Kidney epithelial cell (primary cell): ENCODE results near the gene EIF3L. TPM values are rescaled to one million over a fixed set of nuclear protein-coding genes. Genes with fewer than 3 reads are reported as not detected.

Experiments used
- DNase-seq: peaks from one replicate; pipeline ENCODE4 v3.0.0-alpha.2; 2010; ENCODE audit warnings: low read depth
- H3K27me3 ChIP-seq: 2 replicates; pipeline ENCODE4 v1.6.0; 2011; ENCODE audit warnings: low read length; ENCODE audit not compliant: control insufficient read depth, insufficient read depth
- H3K36me3 ChIP-seq: 2 replicates; pipeline ENCODE4 v1.5.1; 2011; ENCODE audit warnings: low read length; ENCODE audit not compliant: control insufficient read depth, insufficient read depth
- H3K4me3 ChIP-seq: 2 replicates; pipeline ENCODE4 v1.5.1; 2011; ENCODE audit warnings: low read depth, mild to moderate bottlenecking, control low read depth, low read length
- CTCF ChIP-seq: IDR thresholded peaks from 2 replicates; pipeline ENCODE4 v1.5.1; 2011; ENCODE audit warnings: mild to moderate bottlenecking, moderate library complexity, low read length, control low read depth, inconsistent platforms; ENCODE audit not compliant: insufficient read depth, poor library complexity, severe bottlenecking
- total RNA-seq: library from RNA; depleted of rRNA; stranded (reverse); fragments of >200 nt; gene quantifications from 2 replicates; pipeline ENCODE4 v1.2.3, GENCODE V29; 2015

EIF3L gene
- total RNA-seq, 1 donor from 2014 or later: 439 TPM

DNA sequence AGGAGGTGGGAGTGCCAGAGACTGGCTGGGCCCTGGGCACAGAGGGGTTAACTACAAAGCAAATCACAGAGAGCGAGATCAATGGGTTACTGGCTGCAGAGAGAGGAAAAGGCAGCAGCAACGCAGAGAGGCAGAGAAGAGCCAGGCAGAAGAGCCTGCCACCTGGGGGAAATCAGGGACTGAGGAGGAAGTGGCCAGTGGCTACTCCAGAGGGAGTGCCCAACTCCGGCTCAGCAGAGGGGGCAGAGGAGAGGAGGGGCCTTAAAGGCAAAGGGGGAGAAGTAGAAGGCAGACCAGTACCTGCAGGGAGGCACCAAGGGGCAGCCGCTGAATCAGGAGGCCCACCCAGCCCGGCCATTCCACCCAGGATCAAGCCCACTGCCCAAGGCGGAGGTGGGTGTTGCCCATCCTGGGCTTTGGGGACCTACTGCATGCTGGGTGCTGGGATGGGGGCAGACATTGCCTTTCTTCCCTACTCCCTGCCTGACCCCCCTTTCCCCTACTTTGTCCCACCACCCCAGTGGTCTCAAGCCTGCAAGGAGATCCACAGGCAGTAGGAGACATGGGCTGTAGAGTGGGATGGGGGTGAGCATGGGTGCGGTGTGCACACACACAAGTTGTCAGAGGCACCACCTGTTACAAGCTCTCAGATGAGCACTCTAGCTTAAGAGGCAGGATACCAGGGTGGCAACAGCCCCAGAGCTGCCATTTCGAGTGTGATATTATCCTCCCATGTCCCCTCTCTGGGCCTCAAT, 27.0 kb upstream of the EIF3L start:
- Histone ChIP-seq H3K27me3 (peaks cover 25% of the 10 kb centered on the region), H3K36me3 (no peaks in the 10 kb centered on the region), H3K4me3 (no peak overlapping the region)
- TF ChIP-seq CTCF: no peak
- DNase-seq: no peak

DNA sequence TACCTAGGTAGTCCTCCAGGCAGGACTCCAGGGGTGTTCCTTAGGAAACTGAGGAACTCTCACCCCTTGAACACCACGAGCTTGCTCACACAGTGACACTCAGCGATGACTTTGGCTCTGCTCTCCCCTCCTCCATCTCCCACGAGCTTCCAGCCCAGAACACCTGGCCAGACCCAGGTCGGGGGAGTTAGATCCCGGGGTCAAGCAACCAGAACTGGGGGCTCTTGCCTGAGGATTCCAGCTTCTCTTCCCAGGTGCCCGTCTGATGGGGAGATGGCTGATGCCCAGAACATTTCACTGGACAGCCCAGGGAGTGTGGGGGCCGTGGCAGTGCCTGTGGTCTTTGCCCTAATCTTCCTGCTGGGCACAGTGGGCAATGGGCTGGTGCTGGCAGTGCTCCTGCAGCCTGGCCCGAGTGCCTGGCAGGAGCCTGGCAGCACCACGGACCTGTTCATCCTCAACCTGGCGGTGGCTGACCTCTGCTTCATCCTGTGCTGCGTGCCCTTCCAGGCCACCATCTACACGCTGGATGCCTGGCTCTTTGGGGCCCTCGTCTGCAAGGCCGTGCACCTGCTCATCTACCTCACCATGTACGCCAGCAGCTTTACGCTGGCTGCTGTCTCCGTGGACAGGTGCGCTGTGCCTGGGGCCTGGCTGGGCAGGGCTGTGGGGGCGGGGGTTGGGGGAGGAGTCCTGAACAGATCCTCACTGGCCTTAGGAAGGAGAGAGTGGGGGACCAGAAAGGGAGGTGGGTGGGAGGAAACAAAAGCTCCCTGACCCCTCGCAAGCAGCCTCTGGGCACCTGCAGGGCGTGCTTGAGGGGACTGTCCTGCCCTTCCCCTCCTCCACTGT, 25.9 kb upstream of the EIF3L start, which contains the start of gene GALR3:
Gene GALR3 (plus strand): TSS at position 249 of the 852 bp plus-strand sequence. CDS start 25 bp downstream, at position 274.
- Histone ChIP-seq H3K27me3 (peaks cover 24% of the 10 kb centered on the region), H3K4me3 (no peak within 1 kb of the TSS), H3K36me3 (no peaks in the 10 kb centered on the region)
- TF ChIP-seq CTCF: no peak
- no peak for DNase-seq

- DNase-seq: no peak
- Histone ChIP-seq H3K36me3 (no peaks in the 10 kb centered on the region), H3K4me3 (peak overlapping the region; percentile 27), H3K27me3 (peaks cover 15% of the 10 kb centered on the region)
- TF ChIP-seq CTCF: no peak
Measured at GRCh38 chr22:37824674-37825641, 24.3 kb upstream of the EIF3L start.

DNA sequence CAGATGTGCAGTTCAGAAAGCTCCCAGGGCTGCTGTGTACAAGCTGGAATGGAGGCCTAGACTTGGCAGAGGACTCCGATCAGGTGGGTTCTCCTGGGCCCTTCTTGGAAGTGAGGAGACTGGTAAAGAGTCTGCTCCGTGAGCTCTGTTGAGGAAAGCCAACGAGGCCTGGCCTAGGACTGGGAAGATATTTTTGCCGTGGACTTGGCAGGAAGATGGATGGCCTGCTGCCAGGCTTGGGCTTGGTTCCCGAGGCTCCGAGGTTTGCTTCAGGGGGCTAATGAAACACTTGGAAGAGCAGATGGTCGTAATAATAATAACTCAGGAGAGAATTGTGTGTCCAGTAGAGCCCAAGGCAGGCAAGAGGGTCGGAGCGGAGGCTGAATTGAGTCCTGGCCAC, 22.2 kb upstream of the EIF3L start:
- H3K4me3 ChIP-seq: no peak overlapping the region
- TF ChIP-seq CTCF: no peak
- DNase-seq: no peak
- H3K27me3 ChIP-seq: peaks cover 9% of the 10 kb centered on the region
- H3K36me3 ChIP-seq: no peaks in the 10 kb centered on the region

DNA sequence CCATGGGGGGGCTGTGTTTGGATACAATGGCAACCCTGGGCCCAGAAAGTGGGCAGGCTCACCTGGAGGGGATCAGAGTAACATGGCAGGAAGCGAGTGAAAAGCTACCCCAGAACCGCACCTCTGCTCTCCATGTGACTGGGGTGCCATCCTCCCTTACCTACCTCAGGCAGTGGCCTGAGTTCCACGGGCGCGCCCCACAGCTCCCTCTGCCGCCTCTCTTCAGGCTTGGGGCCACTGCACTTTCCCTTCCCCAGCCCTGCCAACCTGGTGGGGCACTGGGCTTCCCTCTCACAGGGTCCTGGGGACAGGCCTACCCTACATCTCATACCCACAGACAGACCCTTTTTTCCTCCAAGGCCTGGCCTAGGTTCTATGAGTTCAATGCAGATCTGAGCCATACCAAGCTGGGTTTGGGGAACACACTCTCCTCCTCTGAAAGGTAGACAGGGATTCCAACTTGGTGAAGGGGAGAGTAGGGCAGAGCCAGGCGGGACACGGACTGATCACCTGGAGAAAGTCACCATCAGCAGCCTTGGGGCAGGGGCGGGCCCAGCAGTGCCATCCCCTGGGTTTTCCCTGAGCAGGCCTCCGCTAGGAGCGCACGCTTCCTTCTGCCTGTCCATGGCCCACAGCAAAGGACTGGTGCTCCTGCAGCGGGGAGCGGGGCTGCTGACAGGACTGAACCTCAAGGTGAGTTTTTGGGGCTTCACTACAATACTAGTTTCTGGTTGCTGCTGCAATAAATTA, 19.0 kb upstream of the EIF3L start:
- Histone ChIP-seq H3K36me3 (peaks cover 2% of the 10 kb centered on the region), H3K27me3 (no peaks in the 10 kb centered on the region), H3K4me3 (no peak overlapping the region)
- no peak for DNase-seq
- no peak for TF ChIP-seq CTCF
